ENCODE data around the gene DNAJC15. TPM values are rescaled to one million over a fixed set of nuclear protein-coding genes. Genes with fewer than 3 reads are reported as not detected.

DNAJC15 gene
- total RNA-seq, 6 experiments from 2014 or later: 23.8 to 29.6 (median 25.8) TPM

DNA sequence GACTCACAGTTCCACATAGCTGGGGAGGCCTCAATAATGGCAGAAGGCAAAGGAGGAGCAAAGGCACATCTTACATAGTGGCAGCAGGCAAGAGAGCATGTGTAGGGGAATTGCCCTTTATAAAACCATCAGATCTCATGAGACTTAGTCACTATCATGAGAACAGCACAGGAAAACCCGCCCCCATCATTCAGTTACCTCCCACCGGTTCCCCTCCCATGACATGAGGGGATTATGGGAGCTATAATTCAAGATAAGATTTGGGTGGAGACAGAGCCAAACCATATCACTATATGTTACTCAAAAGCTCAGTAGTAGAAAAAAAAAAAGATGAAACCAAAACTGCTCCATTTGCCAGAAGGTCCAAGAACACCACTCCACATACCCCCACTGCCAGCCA, 58.5 kb downstream of the DNAJC15 start:
- H3K4me3 Mint-ChIP-seq: no peak overlapping the region
- no peak overlapping the region for H3K27ac Mint-ChIP-seq
- DNase-seq: no peak
- H3K4me1 Mint-ChIP-seq (ENCODE audit: low read depth): peaks cover 25% of the 10 kb centered on the region
- TF ChIP-seq, protein P1, sequence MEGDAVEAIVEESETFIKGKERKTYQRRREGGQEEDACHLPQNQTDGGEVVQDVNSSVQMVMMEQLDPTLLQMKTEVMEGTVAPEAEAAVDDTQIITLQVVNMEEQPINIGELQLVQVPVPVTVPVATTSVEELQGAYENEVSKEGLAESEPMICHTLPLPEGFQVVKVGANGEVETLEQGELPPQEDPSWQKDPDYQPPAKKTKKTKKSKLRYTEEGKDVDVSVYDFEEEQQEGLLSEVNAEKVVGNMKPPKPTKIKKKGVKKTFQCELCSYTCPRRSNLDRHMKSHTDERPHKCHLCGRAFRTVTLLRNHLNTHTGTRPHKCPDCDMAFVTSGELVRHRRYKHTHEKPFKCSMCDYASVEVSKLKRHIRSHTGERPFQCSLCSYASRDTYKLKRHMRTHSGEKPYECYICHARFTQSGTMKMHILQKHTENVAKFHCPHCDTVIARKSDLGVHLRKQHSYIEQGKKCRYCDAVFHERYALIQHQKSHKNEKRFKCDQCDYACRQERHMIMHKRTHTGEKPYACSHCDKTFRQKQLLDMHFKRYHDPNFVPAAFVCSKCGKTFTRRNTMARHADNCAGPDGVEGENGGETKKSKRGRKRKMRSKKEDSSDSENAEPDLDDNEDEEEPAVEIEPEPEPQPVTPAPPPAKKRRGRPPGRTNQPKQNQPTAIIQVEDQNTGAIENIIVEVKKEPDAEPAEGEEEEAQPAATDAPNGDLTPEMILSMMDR (IDR thresholded peaks at IDR 0.05): no peak
- peaks cover 2% of the 10 kb centered on the region; the same call in 1 of the 2 replicates for H3K27me3 Mint-ChIP-seq (ENCODE audit: insufficient read depth)
- peaks cover 16% of the 10 kb centered on the region for H3K36me3 Mint-ChIP-seq (ENCODE audit: low read depth)
- H3K9me3 Mint-ChIP-seq: no peaks in the 10 kb centered on the region

DNA sequence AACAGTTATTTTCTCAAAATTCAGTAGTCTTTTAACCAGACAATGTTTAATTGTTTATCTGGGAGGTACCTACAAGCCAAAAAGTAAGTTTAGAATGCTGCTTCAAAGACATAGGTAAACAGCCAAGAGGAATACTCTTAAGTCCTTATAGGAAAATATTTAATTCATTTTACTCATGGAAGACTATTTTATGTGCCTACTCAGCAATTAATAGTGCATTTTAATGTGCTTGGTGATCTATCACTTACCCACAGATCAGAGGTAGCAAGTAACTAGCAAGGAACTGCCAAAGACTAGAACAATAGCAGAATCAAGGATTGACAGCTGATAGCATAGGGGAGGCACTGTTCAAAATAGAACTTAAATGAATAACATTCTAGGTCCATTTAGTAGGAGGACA, 60.4 kb downstream of the DNAJC15 start:
- no peak for DNase-seq
- peaks cover 2% of the 10 kb centered on the region; the same call in 1 of the 2 replicates for H3K27me3 Mint-ChIP-seq (ENCODE audit: insufficient read depth)
- peaks cover 13% of the 10 kb centered on the region for H3K36me3 Mint-ChIP-seq (ENCODE audit: low read depth)
- no peak overlapping the region for H3K4me3 Mint-ChIP-seq
- peaks cover 26% of the 10 kb centered on the region for H3K4me1 Mint-ChIP-seq (ENCODE audit: low read depth)
- H3K27ac Mint-ChIP-seq: no peak overlapping the region
- TF ChIP-seq, protein P1 (IDR thresholded peaks at IDR 0.05): no peak
- no peaks in the 10 kb centered on the region for H3K9me3 Mint-ChIP-seq

DNA sequence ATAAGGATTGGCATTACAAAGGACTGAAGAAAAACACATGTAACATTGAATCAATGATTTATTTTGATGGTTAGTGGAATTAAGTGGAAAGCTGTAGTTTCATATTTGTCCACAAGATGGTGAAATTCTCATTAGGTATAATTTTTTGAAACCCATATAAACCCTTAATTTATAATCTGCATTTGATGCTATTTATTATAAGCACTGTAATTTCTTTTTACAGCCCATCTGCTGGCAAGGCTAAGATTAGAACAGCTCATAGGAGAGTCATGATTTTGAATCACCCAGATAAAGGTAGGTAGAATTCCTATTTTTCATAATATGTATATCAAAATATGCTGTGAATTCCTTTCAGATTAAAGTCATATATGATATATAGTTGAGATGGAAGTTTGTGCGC, 62.2 kb downstream of the DNAJC15 start:
- TF ChIP-seq, protein P1 (IDR thresholded peaks at IDR 0.05): peak; percentile 91
- Mint-ChIP-seq H3K4me3 (no peak overlapping the region), H3K27ac (no peak overlapping the region), H3K9me3 (no peaks in the 10 kb centered on the region), H3K4me1 (ENCODE audit: low read depth) (peaks cover 26% of the 10 kb centered on the region), H3K36me3 (ENCODE audit: low read depth) (peaks cover 24% of the 10 kb centered on the region), H3K27me3 (ENCODE audit: insufficient read depth) (peaks cover 2% of the 10 kb centered on the region; the same call in 1 of the 2 replicates)
- peak; percentile 41 for DNase-seq

DNA sequence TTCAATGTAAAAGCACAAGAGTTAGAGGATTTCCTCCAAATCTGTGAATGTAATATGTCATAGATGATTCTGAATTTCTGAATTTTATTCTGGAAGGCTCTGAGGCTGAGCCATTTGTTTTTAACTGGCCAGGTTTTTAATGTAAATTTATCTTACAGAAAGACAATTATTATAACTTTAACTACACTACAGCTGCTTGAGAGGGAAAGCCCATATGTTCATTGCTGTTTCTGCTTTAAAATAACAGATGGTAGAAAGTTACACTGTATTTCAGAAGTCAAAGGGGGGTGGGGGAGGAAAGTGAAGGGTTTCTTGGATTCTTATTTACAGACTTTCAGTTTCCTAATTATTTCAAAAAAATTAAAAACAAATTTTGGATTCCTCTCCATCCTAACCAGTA, 62.8 kb downstream of the DNAJC15 start:
- no peak overlapping the region for H3K4me3 Mint-ChIP-seq
- TF ChIP-seq, protein P1 (IDR thresholded peaks at IDR 0.05): no peak
- peaks cover 26% of the 10 kb centered on the region for H3K4me1 Mint-ChIP-seq (ENCODE audit: low read depth)
- no peak for DNase-seq
- no peak overlapping the region; the same call in 1 of the 2 replicates for H3K27ac Mint-ChIP-seq
- H3K27me3 Mint-ChIP-seq (ENCODE audit: insufficient read depth): peaks cover 2% of the 10 kb centered on the region; the same call in 1 of the 2 replicates
- no peaks in the 10 kb centered on the region for H3K9me3 Mint-ChIP-seq
- peaks cover 23% of the 10 kb centered on the region for H3K36me3 Mint-ChIP-seq (ENCODE audit: low read depth)

DNA sequence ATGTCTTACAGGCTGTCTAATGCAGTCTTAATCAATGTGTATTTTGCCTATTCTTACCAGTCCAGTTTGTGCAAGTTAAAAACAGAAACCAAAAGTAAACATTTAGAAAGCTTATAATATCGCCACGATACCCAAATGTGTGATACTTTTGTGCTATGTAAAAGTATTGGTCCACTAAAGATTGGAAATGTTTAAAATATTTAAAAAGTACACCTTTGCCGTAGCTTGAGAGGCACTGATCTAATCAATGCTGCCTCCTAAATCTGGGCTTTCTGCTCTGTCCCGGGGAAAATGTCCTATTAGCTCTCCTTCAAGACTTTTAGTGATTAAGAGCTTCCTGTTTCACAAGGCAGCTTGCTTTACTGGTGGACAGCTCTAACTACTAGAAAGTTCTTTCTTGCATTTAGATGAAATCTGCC, 64.7 kb downstream of the DNAJC15 start:
- TF ChIP-seq, protein P1 (IDR thresholded peaks at IDR 0.05): no peak
- Mint-ChIP-seq H3K4me3 (no peak overlapping the region), H3K9me3 (no peaks in the 10 kb centered on the region), H3K27ac (no peak overlapping the region), H3K27me3 (ENCODE audit: insufficient read depth) (no peaks in the 10 kb centered on the region), H3K4me1 (ENCODE audit: low read depth) (peaks cover 26% of the 10 kb centered on the region), H3K36me3 (ENCODE audit: low read depth) (peaks cover 29% of the 10 kb centered on the region)
- no peak for DNase-seq

Measured in HFFc6 (cell line).